Measurements from ENCODE around the gene ZBED2.

ZBED2 gene

DNA sequence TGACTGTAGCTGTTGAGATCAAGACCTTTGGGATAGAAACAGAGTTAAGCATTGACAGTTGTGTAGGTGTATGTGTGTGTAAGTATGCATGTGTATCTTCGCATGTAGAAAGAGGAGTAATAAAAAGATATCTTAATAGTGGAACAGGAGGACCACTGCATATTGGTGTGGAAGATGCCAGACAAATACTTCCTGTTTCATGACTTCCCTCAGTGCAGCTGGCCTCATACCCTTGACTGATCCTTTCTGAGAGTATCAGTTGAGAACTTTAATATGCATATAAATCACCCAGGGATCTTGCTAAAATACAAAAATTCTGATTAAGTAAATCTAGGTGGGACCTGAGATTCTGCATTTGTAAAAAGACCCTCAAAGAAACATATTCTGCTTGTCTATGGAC, 8.5 kb upstream of the ZBED2 start:
- DNase-seq (ENCODE audit: low spot score), result no peak

DNA sequence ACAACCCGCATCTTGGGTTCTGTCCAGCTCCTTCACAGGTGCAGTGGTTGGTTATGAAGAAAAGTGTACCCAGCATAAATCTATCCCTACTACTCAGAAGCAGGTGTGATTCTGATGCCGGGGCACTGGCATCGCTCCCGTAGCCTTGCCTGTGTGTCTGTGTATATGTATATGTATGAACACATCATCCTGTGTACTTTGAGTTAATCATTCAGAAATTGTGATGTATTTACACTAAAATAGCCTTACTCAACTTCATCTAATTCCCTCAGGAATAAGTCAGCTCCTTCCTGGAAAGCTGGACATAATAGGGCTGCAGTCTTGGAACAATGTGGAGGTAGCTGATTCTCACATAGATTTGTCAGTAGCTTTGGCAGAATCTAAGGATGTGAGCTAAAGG, 6.7 kb upstream of the ZBED2 start:
- no peak for DNase-seq (ENCODE audit: low spot score)

DNA sequence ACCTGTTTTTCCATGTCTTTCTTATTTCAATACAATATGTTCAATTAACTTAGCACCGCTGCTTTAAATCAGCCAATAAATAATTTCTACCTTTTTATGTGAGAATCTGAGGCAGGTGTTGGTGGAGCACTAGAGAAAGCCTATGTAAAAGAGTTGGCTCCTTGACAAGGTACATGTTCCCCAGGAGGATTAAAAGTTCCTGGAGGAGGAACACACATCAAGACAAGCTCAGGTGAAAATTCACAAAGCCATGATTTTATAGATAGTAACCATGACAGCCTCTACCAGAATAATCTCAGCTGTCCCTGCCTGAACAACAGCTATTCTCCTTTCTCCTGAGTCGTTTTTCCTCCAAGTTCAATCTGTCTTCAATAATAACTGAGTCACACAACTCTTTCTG, 3.4 kb upstream of the ZBED2 start:
- no peak for DNase-seq (ENCODE audit: low spot score)

DNA sequence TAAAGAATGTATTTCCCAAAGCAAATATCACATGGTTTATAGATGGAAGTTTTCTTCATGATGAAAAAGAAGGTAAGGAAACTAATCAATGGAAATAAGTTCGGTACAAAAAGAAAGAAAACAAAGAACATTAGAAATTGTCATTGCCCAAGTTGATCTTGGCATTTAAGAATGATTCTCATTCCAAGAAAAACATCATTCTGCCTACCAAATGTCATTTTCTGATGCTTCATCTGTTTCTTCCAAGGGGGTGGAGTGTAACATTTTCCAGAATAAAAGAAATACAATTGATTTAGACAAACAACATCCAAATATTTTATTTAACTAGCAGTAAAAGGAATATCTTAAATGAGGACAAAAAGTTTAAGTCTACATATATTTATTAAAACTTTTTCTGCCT, 3.0 kb upstream of the ZBED2 start:
- no peak for DNase-seq (ENCODE audit: low spot score)

DNA sequence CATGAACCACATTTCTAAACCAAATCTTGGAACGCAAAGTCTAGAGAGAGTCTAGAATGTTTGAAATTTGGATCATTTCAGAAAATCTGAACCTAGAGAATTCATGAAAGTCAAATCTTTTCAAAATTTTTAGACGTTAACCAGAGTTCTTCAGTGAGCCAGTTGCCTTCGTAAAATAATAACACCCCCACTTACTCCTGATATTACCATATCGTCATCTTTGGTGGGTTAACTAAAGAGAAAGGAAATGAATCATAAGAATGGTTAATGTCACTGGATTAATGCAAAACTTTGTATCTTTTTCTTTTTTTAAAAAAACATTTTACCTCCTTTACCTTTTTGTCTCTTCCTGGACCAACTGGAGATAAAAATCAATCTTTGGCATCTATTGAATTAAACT, 1.2 kb upstream of the ZBED2 start:
- no peak for DNase-seq (ENCODE audit: low spot score)

DNA sequence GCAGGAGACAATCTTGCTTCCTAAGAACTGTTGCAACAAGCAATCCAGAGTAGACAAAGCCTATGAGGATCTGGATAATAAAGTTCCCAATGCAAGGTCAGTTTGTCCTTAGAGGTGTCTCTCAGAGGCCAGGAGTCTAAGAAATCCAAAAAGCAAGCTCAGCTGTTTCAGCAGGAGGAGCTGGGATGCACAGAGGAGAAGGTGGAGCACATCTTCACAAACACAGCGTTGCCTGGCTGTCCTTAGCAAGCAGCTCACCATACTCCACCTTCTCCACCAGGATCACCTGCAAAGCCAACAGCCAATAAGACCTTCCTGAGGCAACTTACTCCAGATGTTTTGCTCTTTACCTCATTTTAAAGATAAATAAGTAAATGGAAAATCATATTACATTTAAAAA, 365 bp downstream of the ZBED2 start:
- DNase-seq (ENCODE audit: low spot score), result no peak

DNA sequence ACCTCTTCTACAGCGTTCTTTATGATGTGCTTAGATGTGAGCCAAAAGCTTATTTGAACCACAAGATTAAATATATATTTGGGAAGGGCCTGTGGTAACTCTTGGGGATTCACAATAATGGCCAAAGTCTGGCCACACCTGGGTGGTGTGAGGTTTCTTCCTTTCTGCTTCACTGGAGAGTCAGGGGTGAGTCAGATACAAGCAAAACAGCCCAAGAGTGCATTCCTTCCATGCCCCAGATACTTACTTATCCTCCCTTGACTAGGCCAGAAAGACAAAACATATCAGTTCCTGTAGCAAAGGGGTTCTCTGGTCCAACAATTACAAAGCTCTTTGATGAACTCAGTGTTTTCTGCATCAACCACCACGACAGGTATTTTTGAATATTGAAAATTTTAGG, 941 bp downstream of the ZBED2 start:
- no peak for DNase-seq (ENCODE audit: low spot score)

DNA sequence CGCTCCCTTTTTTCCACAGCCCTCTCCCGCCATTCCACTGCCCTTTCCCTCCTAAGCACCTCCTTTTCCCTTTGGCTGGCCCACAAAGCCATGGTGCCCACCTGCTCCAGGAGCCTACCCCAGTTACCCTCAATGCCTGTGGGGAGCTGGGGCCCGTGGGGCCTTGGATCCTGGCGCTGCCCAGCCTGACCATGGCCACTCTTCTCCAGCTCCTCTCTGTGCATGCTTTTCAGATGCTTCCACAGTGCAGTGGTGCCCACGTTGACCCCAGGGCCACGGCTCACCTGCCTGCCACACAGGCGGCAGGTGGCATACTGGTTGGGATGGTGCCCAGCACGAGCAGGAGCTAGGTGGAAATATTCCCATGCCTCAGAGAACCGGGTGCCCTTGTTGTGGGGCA, 1.5 kb downstream of the ZBED2 start:
- DNase-seq (ENCODE audit: low spot score), result no peak

DNA sequence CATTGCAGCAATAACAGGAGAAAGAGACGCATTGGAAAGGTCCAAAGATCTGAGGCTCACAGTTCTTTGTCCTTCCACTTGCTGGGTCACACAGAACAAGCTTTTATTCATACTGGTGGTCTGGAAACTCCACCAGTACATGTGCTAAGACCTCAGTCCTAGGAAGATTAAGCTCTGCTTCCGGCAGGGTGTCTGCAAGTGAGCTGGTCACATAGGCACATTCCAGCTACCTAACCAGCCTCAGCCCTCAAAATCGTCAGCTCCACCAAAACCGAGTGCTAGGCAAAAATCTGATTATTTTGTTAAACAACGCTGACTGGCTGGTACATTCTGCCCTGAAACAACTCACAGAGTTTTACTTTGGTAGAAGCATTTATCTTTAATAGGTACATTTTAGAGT, 2.2 kb downstream of the ZBED2 start:
- DNase-seq (ENCODE audit: low spot score), result no peak

DNA sequence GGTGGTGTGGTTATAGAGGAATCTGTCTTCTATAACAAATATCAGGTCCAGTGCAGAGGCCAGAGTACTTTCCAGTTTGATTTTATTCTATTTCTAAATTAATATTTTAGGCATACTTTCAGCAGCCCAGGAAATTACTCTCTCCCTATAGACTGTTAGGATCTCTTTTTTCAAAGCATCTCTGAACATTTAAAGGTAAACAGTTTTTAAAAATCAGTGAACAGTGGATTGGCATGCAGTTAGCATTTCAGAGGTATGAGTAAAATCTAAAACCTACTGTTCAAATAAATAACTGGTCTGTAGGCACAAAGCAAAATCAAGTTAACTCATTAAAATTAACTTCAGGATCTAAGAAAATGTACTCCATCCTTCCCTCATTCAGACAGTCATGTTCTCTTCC, 3.0 kb downstream of the ZBED2 start:
- no peak for DNase-seq (ENCODE audit: low spot score)

DNA sequence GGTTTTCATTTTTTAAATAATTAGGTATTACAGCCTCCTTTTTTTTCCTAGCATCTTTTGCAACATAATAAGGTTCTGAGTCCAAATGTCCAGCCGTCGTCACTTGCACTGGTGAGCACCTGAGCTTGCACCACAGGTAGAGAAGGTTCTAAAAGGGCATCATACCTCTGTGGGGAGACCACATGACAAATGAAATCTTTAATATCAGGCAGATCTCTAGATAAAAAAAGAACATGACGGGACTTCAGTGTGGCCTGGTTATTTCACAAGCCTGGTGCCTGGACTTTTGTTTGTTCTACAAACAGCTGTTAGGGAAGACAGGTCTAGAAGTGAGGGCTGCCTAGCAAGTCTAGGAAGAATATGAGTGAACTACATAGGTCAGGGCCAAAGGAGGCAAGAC, 3.6 kb downstream of the ZBED2 start:
- no peak for DNase-seq (ENCODE audit: low spot score)

DNA sequence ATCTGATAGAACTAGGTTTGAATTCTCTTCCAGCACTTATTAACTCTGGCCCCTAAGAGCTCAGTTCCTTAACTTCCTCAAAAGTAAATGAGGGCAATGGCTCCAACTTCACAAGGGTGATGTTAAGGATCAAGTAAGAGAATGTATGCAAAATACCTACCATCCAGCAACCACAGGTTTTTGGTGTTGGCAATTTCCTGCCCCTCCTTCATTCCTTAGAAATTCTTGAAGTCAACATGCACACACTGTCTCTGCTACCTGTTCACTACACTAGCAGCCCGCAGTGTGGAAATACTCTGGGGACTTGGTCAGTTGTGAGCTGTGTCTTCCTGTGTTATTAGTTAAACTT, 5.0 kb downstream of the ZBED2 start:
- DNase-seq (ENCODE audit: low spot score), result no peak

DNA sequence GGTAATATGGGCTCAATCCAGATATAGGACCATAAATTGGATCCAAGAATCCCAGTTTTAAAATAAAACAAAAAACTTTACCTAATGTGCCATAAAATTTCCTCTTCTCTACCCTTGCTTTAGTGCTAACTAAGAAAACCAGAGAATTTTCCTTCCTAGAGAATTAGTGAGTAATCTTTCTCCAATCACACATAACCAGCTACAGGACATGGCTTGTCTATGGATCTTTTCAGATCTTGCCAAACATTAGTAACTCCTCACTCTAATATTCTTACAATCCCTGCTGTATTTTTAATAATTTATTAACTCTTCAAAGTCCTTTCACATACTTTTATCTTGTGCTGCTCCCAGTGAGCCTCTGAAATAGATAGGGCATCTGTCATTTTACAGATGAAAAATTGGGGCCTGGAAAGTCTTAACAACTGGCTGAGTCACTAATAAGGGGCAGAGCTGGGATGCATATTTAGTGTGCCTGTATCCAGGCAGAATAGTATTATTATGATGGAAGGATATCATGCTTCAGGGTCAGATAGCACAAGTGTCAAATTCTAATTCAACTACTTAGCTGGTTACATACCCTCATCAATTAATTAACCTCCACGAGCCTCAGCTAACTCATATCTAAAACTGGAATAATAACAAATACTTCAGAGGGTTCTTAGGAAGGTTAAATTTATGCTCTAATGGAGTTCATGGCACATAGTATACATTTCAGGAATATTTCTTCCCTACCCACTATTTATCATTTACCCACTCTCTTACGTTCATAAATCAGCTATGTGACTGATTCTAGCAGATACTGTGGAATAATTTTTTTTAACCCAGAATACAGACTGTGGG, 5.6 kb downstream of the ZBED2 start:
- no peak for DNase-seq (ENCODE audit: low spot score)

DNA sequence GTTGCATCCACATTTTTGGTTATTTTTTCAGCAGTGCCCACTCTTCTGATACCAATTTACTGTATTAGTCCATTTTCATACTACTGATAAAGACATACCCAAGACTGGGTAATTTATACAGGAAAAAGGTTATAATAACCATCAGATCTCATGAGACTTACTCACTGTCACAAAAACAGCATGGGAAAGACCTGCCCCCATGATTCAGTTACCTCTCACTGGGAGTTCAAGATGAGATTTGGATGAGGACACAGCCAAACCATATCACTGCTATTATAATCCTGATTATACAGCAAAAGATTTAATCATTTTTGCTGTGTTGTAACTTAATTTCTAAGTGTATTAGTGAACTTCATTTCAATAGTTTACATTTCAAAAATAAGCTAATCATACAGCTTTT, 6.6 kb downstream of the ZBED2 start:
- no peak for DNase-seq (ENCODE audit: low spot score)

DNA sequence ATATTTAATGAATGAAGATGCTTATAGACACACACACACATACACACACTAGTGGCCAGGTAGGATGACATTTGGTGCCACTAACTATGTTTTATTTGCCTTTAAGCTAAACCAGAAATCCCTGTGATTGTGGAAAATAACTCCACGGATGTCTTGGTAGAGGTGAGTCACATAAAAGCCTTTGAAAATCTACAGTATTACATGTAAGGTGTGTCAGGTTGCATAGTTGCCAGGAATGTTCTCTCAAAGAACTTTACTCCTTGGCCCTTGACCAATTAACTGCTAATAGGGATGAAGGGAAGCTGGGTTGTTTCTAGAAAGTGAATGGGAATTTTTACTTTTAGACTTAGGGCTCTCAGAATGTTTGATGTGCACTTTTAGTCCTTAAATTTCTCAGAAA, 9.9 kb downstream of the ZBED2 start:
- no peak for DNase-seq (ENCODE audit: low spot score)

DNA sequence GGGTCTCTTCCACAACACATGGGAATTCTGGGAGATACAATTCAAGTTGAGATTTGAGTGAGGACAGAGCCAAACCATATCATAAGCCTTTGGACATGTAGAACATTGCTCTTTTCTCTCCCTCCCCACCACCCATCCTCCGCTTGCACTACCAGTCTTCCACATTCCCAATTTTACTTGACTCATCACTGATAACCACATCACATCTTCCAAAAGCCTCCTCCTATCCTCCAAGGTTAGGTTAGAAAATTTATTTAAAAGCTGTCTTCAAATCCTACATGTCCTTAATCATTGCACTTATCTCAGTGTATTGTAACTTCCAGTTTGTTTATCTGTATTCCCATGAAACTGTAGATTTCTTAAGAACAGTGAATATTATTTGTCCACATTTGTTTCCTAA, 10.4 kb downstream of the ZBED2 start:
- DNase-seq (ENCODE audit: low spot score), result no peak

DNA sequence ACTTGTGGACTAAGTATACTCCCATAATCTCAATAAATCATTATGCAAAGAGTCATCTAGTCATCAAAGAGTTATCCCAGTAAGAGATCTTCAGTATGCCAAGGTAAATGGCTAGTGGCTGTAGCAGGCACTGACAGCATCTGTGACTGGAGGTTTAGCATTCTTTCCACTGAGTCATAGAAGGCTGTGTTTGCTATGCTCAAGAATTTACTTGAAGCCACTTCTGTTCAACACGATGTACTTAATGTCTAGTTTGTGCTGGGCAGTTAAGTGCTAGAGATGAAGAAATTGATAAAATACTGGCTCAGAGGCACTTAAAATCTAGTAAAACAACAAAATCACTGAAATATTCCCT, 13.0 kb downstream of the ZBED2 start:
- no peak for DNase-seq (ENCODE audit: low spot score)

DNA sequence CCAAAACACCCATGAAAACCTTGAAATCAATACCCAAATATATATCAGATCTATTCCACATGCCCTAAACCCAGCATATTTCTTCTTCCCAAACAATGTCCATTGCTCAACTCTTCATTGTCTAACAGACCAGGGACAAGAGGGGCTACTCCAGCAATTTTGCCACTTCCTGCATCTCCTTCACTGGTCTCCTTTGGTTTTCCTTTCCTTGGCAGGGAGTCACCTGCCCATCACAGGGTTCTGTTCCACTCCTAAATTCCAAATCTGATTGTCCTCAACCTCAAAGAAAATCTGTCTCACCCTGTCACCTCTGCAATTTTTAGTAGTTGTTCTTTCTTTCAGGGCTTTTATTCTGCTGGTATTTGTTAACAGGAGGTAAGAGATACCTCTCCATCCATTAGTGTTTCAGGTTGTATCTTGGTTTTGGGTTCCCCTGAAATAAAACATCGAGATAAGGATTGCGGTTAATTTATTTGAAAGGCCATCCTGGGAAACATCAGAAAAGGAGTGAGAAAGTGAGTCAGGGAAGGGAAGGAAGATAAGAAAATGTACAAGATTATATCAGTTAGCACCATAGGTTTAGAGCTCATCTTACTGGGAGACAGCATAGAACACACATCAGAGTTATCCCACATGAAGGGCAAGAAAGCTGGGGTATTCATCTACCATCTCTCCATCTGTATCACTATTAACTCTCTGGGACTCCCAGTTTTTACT, 13.6 kb downstream of the ZBED2 start:
- DNase-seq (ENCODE audit: low spot score), result no peak

DNA sequence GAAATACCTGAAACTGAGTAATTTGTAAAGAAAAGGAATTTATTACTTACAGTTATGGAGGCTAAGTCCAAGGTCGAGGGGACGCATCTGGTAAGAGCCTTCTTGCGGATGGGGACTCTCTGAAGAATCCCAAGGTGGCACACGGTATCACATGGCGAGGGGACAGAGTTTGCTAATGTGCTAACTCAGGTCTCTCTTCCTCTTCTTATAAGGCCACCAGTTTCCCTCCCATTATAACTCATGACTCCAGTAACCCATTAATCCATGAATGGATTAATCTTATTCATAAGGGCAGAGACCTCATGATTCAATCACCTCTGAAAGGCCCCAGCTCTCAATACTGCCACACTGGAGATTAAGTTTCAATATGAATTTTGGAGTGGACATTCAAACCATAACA, 15.7 kb downstream of the ZBED2 start:
- no peak for DNase-seq (ENCODE audit: low spot score)

DNA sequence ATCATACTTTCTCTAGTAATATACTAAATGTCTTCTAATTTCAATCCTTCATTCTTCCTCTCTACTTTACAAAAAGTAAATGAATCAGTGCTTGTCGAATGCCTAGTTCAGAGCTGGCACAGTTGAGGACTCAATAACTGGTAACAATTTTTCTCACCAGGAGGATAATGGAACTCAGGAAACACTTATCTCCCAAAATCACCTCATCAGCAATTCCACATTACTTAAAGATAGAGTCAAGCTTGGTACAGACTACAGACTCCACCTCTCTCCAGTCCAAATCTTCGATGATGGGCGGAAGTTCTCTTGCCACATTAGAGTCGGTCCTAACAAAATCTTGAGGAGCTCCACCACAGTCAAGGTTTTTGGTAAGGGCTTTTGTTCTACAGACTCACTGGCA, 16.3 kb downstream of the ZBED2 start:
- no peak for DNase-seq (ENCODE audit: low spot score)

DNA sequence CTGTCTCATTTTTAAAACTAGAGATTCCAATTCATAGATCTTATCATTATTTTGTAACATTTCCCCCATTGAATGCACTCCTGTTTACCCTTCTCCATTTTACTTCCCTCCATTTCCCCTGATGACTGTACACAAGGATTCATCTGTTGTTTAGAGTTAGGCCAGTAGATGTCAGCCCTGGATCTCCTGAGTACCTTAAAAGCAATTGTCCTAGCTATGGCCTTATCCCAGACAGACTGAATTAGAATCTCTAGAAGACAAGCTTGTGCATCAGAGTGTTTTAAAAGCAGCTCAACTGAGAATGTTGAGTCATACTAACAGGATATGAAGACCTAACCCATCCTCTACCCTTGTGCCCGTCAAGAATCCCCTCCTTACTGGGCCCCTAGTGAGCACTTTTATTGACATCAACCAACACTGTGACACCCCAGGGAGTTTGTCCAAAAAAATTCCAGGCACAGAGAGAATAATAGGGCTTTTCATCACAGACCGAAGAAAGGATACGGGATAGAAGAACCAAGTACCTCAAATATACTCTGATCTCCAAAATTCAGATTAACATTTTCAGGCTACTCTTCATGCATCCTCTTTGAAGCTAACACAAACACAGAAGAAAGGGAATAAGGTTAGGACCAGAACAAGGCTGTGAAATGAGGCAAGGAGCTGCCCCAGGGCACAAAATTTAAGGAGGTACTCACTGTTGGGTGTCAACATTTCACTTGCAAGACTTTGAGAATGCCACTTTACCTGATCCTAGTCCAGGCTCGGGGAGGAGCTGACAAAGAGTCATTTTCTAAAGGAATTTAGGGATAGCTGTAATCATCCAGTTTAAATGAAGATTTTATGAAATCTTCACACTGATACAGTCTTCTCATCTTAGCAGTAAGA, 17.1 kb downstream of the ZBED2 start:
- DNase-seq (ENCODE audit: low spot score), result no peak

DNA sequence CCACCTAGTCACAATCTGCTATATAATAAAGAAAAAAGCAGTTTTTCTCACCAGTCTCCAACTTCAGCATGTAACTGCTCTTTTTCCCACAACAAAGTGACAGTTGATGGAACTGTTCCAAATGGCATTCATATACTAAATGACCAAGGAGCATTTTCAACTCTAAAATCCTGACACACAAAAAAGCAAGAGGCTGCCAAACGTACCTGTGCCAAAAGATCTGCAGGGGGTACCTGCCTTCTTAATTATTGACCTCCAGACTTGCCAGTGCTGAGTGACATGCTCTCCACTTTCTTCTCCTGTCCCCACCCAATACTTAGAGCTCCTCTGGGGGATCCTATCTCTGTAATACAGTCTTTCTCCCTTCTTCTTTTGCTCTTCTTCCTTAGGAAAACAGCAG, 18.0 kb downstream of the ZBED2 start:
- no peak for DNase-seq (ENCODE audit: low spot score)

DNA sequence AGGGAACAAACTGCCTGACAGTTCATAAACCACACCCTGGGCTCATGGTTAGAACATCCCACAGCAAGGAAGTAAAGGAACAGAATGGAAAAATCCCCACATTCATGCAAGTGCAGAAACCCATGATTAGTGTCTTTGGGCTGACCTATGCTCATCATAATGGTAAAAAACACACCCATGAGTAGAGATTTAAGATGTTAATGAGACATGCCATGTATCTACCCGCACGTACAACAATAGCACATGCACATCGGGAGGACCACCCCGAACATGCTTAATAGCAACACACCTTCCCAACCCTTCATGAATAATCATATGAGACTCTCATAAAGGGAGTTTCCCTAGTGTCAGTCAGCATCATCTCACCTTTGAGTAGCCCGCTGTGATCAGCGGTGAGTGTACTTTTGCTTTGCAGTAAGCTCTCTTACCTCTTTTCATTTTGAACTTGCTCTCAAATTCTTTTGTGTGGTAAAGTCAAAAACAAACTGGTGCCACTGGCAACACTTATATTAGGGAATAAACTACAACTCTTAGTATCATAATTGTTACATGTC, 23.2 kb downstream of the ZBED2 start:
- DNase-seq (ENCODE audit: low spot score), result no peak

Data from D341Med (cell line).